HG03460 (cell line): ENCODE data around the gene SEL1L.
A peak's percentile ranks its signal among the peaks of the same experiment; 100 is the strongest.
"Not testable (repeated sequence)": the region's sequence is repeated elsewhere in the genome, so short reads cannot be mapped to it uniquely, and the experiment has no call there.

Experiments
- ATAC-seq: cut with Tn5 transposase; IDR thresholded peaks from one replicate; pipeline ENCODE4 v1.9.1; 2021; ENCODE audit not compliant: unreplicated experiment

SEL1L gene

DNA sequence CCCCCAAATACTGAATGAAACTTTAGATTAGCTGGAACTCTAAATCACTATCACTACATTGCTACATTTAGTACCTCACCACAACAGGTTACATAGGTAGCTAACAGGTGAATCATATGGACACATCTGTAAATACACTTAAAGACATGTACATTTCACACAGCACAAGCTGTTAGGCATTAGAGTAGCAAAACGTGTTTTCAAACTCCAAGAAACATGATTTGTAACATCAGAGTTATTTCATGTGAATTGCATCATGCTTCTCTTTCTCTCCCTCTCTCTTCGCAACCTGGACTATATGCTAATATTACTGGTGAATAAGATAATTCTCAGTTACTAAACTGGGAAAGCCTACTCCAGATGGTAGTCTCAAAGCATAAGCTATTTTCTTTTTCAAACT, 4.3 kb downstream of the SEL1L start:
- no peak for ATAC-seq

DNA sequence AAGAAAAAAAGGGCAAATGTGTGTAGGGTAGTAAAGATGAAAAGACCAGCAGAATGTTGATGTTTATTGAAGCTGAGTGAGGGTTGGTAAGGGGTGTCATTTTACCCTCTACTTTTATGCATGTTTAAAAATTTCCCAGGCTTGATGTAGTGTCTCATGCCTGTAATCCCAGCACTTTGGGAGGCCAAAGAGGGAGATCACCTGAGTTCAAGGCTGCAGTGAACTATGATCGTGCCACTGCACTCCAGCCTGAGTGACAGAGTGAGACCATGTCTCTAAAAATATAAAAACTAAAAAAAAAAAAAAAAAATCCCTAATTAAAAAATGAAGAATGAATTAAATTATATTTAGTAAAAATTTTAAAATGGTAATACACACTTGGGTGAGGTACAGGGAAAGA, 8.5 kb downstream of the SEL1L start:
- ATAC-seq, result no peak

DNA sequence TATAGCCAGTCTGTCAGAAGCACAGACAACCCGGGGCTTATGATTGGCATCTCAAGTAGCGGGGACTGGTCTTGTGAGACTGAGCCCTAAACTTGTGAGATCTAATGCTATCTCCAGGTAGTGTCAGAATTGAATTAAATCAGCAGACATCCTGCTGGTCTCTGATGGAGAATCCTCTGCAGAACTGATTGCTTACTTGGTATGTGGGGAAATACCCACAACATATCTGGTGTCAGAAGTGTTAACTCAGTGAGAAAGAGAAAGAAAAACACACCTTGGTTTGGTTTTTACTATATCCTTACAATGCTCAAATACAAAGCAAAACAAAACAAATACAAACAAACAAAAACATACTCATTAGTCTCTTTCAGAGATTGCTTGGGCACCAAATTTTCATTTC, 10.0 kb downstream of the SEL1L start:
- peak; percentile 49 for ATAC-seq

DNA sequence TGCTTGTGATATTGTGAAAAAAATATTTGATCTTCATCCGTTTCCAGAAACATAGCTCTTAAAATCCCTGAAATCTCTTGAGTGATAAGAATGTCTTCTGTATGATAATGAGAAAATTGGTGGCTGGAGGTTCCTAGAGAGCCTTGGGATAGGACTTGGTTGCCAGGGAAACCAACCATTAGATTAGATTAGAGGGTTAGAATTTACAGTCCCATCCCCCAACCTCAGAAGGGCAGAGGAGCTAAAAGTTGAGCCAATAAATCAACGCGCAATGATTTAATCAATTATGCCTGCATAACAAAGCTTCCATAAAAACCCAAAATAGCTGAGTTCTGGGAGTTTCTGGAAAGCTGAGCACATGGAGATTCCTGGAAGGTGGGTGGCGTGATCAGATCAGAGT, 10.6 kb downstream of the SEL1L start:
- ATAC-seq, result no peak

DNA sequence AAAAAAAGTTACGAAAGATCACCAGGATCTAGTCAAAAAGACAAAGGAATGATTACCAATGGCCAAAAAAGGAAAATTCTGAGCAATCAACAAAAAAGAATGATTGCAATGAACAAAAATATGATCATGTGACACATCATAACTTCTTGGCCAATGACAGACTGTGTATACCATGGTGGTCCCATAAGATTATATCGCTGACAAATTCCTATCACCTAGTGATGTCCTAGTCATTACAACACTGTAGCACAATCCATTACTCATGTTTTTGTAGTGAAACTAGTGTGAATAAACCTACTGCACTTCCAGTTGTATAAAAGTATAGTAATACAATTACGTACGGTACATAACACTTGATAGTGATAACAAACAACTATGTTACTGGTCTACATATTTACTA, 12.3 kb downstream of the SEL1L start:
- ATAC-seq, result no peak

DNA sequence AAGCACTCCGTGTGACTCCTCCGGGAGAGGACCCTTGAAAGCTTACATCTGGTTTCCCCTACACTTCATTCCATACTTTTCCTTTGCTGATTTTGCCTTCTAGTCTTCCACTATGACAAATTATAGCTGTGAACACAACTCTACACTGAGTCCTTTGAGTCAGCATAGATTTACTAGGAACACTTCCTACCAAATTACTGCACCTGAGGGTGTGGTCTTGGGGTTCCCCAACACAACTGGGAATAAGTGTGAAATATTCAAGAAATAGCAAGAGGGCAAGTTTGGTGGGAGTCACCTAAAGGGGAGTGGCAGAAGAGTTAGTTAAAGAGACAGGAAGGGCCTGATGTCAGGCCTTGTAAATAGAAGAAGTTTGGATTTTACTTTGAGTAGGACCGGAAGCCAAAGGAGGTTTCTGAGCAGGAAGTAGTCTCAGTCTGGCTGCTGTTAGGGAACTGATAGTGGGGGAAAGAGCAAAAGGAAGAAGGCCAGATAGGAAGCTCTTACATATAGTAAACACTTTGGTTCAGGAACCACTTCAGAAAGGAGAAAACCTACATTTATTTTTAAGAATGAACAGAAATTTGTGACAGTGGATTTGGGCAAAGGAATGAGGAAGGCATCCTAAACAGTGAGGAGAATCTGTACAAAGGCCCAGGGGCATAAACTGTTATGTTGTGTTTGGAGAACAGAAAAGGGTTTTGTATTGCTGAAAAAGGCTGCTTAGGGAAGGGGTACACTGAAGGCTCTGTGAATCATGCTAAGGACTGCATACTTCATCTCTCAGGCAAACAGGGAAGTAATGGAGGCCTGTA, 14.2 kb downstream of the SEL1L start:
- peak; percentile 89 for ATAC-seq

DNA sequence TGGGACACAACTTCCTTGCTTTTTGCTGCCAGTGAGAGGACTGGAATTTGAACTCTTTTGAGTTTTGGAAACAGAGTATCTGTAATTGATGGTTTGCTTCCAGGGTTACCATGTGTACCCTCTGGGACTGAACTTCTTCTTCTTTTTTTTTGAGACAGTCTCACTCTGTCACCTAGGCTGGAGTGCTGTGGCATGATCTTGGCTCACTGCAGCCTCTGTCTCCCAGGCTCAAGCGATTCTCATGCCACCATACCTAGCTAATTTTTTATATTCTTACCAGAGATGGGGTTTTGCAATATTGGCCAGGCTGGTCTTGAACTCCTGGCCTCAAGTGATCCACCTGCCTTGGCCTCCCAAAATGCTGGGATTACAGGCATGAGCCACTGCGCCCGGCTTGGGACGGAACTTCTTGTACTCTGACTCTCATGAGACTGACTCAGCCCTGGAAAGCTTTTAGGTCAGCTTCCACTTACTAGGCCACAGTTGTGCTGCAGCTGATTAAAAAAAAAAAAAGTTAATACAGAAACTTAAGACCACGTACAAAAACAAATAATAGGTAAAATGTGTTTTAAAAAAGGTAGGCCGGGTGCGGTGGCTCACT, 15.8 kb downstream of the SEL1L start:
- ATAC-seq, result no peak

DNA sequence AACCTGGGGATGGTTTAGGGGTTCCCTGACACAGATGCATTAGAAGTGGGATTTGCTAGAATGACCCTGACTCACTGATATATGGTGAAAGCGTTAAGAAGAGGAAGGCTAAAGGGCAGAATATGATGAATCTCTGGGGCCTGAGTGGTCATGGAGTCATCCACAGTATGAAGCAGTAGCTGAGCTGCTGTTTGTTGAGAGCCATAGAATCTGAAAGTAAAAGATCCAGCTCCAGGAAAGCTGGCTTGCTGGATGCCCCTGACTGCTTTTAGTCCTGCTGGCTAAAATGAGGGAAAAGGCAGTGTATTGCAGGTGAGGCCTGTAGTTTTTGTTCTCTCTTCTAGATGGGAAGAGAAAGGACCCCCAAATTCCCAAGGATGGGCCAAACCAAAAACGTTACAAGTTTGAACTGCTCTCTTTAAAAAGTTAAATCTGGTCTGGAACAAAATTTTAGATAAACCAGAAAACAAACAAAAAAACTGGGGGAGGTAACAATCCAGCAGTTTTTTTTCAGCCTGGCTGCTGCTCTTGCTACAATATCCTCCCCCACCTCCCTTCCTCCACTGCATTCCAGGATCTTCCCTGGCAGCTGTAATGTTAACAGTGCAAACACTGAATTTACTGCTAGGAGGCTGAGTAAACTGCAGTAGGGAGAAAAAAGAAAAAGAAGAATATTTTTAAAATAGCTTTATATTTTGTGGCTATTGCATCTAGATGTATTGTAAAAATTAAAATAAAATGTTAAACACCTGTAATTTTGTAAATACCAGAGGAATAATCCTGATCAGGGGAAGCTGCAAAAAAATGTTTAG, 16.5 kb downstream of the SEL1L start:
- no peak for ATAC-seq

DNA sequence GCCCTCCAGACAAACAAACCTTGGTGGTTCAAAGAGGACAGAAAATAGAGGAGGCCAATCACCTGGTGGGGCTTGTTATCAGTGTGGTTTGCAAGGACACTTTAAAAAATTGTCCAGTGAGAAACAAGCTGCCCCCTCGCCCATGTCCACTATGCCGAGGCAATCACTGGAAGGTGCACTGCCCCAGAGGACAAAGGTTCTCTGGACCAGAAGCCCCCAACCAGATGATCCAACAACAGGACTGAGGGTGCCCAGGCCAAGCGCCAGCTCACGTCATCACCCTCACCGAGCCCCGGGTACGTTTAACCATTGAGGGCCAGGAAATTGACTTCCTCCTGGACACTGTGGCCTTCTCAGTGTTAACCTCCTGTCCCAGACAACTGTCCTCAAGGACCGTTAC, 17.7 kb downstream of the SEL1L start:
- ATAC-seq, result not testable (repeated sequence)

DNA sequence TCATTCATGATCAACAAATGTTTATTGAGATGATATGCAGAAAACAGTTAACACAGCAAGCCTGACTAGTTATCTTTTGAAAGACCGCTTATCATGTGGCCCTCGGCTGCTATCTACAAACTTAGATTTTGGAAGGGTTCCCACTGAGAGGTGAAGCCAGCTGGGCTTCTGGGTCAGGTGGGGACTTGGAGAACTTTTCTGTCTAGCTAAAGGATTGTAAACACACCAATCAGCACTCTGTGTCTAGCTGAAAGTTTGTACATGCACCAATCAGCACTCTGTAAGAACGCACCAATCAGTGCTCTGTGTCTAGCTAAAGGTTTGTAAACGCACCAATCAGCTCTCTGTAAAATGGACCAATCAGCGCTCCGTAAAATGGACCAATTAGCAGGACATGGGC, 20.8 kb downstream of the SEL1L start:
- not testable (repeated sequence) for ATAC-seq

DNA sequence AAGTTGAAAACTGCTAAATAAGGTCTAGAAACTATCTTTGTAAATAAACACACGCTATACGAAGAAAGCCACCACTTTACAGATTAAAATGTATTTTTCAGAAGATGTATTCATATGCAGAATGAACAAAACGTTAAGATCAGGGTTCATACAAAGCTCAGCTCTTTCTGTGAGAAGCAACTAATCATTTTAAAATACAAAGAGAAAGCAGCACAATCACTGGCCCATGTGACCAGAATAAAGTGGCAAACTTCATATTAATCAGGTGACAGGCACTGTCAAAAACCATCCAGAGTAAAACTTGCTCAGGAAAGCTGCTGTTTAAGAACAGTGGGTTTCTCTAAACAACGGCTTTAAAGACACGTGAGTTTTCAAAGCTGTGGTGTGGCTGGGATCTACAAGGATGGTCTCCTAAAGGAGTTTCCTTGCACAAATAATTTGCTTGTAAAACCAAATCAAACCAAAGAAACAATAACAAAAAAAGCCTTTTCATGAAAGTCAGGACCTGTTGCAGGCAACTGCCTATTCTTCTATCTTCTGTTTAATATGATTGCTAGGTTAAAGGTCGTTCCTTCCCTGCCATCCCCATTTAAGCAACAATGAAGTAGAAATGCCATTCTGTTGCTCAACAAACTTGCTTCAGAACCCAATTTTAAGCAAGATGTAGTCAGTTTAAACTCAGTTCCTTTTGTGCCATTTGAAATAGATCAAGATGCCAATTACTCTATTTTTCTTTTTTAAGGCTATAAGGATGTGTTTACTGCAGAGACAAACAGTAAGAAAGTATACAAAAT, 22.3 kb downstream of the SEL1L start:
- no peak for ATAC-seq

DNA sequence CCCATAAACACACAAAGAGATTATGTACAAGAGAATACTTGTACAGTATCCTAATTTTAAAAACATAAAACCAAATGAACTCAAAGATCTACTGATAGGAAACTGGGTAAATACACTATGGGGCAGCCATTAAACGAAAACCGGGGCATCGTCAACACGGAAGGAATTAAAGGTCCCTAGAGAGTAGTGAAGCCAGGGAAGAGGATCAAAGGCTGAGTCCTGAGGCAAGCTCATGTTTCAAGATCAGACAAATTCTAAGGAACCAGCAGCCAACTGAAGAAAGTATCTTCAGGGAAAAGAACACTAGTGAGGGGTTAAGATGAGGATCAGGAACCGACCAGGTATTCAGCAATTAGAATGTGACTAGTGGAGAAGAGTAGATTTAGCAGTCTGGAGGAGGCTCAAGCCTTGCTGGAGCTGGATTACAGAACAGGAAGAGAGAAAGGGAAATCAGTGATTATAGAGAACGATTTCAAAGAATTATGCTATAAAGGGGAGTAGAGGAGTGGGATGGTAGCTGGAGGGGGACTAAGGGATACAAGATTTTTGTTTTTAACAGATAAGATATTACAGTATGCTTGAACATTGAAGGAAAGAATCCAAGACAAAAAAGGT, 23.7 kb downstream of the SEL1L start:
- no peak for ATAC-seq

DNA sequence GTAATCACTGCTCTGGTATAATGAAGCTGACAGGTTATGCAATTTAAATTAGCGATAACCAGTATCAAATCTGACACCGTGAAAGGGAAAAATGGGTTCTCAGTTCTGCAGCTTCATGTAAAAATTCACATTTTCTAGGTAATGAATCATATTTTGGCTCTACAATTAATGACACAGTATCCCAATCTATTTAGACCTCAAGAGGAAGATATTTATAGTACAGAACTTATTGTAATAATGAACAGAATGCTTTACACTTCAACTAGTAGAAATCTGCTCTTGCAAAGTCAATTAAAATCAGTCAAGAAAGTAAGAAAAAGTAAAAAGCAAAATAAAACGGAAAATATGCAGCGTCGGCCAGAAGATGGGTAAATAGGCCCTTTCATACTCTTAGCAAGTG, 24.3 kb downstream of the SEL1L start:
- no peak for ATAC-seq

DNA sequence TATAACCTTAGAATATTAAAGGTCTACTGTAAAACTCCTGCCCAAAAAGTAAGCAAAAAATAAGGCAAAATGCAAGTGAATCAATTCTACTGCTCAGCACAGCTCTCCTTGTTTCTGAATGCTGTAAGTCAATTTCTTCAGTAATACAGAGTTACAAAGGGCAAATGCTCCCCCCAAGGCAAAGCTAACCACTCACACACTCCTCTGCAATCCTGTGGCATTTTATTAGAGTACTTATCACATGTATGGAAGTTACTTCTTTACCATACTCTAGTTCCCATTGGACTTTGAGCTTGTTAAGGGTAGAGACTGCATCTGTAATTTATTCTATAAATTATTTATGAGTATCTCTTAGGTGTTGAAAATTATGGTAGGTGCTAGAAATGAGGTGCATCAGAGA, 27.2 kb downstream of the SEL1L start:
- no peak for ATAC-seq

DNA sequence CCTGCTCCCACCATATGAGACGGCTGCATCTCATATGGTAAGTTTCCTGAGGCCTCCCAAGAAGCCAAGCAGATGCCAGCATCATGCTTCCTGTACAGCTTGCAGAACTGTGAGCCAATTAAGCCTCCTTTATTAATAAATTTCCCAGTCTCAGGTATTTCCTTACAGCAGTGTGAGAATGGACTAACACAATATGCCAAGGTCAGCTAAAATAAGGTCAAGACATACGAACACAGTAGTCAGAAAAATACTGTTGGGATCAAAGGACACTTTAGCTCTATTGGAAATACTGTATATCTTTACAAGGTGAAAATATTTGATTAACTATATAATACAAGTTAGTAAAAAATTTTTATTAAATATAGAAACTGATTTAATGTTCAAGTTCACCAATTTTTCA, 28.8 kb downstream of the SEL1L start:
- no peak for ATAC-seq

DNA sequence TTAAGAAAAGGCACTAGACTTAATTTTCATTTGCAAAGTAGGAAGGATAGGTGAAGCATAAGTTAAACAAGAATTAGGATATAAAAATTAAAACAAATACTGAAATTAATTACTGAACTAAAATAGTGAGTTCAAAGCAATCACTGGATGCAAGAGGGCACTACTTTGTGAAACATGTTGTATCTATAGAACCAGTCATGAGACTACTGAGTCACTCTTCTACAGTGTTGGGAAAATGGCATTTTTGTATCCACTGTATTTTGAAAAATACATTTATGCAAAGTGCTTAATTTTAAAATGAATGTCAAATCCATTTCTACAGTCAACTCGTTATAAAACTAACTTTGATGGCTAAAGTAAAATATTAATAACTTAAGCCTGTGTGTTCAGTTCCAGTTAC, 47.9 kb downstream of the SEL1L start:
- ATAC-seq, result no peak

DNA sequence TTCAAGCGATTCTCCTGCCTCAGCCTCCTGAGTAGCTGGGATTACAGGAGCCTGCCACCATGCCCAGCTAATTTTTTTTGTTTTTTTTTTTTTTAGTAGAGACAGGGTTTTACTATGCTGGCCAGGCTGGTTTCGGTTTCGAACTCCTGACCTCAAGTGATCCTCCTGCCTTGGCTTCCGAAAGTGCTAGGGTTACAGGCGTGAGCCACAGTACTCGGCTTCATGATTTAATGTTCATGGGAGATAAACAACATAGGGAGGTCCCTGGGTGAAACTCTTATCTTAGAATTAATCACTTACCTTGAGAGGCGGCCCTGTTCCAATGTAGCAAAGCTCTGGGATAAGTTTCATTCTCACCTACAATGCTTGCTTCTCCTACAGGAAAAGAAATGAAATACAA, 48.3 kb downstream of the SEL1L start:
- peak; percentile 86 for ATAC-seq

DNA sequence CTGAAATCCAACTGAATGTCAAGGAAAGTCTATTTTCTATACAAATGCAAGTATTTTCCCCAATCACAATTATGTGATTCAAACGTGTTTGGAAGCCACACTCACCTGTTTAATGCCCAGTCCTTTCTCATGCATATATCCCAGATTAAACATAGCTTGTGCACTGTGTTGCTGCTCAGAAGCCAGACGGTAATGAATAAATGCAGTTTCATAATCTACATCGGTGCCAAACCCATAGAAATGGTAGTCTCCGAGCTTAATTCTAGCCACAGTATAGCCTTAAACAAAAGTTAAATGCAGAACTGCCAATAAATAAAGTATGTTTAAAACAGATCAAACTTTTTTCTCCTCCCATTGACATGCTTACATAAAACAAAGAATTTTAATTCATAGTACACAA, 49.5 kb downstream of the SEL1L start:
- ATAC-seq, result no peak

DNA sequence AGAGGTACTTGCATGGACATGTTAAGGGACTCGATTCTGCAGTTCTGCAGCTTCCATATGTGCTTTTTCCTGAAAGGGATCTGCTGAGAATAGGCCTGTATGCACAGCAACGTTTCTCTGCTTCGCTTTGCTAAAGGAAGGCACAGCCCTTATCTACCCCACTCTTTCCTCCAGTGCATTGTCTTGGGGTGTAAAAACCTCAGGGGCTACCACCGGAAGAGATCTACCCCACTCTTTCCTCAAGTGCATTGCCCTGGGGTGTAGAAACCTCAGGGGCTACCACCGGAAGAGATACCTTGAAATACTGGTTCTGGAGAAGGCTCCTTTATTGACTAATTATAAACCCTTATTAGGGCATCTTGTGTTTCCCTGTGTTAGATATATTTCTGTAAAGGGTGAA, 52.9 kb downstream of the SEL1L start:
- ATAC-seq, result no peak

DNA sequence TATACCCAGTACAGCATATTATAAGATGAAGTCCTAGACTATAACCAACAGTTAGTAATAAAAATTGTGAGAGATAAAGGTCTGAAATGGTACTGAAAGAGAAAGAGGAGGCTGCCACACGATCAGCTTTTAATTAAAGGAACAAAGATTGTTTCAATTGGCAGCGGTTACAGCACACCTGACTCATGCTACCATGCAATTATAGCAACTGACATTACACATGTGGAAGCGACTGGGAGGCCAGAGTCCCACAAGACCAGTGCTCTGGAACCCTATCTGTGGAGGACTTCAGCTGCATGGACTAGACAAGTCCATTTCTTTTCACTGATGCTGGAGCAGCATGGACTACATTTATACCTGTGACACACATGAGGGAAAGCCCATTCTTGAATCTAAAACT, 55.2 kb downstream of the SEL1L start:
- no peak for ATAC-seq

DNA sequence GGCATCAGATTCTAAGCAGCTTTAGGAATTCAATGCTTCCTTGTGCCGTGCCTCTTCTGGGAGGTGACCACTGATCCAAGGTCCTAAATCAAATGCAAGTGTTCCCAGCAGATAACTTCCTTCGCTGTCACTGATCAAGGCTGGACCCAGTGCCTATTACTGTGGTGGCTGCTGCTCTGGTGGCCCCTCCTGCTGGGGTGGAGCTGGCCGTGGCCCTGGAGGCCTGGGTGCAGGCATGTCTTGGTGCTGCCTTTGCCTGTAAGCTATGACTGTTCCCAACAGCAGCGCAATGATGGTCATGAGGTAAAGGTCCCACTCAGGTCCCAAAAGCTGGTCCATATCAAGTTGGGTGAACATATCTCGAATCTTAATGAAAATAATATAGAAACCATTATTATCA, 56.8 kb downstream of the SEL1L start:
- ATAC-seq, result no peak
